Breast epithelium (tissue), 3 donors: ENCODE data around the gene SYAP1.
"Not testable (repeated sequence)": the region's sequence is repeated elsewhere in the genome, so short reads cannot be mapped to it uniquely, and the experiment has no call there.

Experiments
- CTCF ChIP-seq, 3 donors: fragments of 450-650 bp; IDR thresholded peaks; one replicate each; pipeline ENCODE4 v1.5.1; 2016 to 2017; ENCODE audit warnings: antibody characterized with exemption in 3 of 3, mild to moderate bottlenecking in 3 of 3, moderate library complexity in 3 of 3
- POLR2A ChIP-seq: fragments of 450-650 bp; IDR thresholded peaks from one replicate; pipeline ENCODE4 v1.6.1; 2016; ENCODE audit warnings: antibody characterized with exemption, mild to moderate bottlenecking, moderate library complexity

GRCh38 chrX:16761500-16761899 lies 42.1 kb downstream of the SYAP1 start:
- not testable (repeated sequence) for TF ChIP-seq POLR2A; CTCF (IDR thresholded peaks at IDR 0.05)
